GM23338 (cell line): ENCODE data around the gene ZNF532. TPM values are rescaled to one million over a fixed set of nuclear protein-coding genes. Genes with fewer than 3 reads are reported as not detected.

ENCODE experiments used
- ATAC-seq: fragments of 200-7000 bp; cut with Tn5 transposase; 3 replicates; pipeline ENCODE4 v1.9.1; 2020
- DNase-seq: peaks from one replicate; pipeline ENCODE4 v3.0.0-alpha.2; 2015; ENCODE audit warnings: low spot score
- H2AFZ ChIP-seq: fragments of 200-600 bp; sonication (generic); 2 replicates; pipeline ENCODE4 v1.8.0; 2016; ENCODE audit warnings: antibody characterized with exemption, mild to moderate bottlenecking, moderate library complexity
- H3F3A ChIP-seq: fragments of 200-600 bp; sonication (generic); replicated peaks from 2 replicates; pipeline ENCODE4 v1.8.0; 2017; ENCODE audit warnings: antibody characterized with exemption, mixed run types, low read depth
- H3K27ac ChIP-seq: fragments of 200-600 bp; sonication (generic); 2 replicates; pipeline ENCODE4 v1.6.1; 2016; ENCODE audit warnings: low read depth
- H3K27me3 ChIP-seq: fragments of 200-600 bp; sonication (generic); 2 replicates; pipeline ENCODE4 v1.8.0; 2016; ENCODE audit warnings: mild to moderate bottlenecking, mixed run types, moderate library complexity; ENCODE audit not compliant: insufficient read depth
- H3K36me3 ChIP-seq: fragments of 200-600 bp; sonication (generic); 2 replicates; pipeline ENCODE4 v1.8.0; 2016; ENCODE audit warnings: mild to moderate bottlenecking; ENCODE audit not compliant: insufficient read depth
- H3K4me1 ChIP-seq: fragments of 200-600 bp; sonication (generic); 2 replicates; pipeline ENCODE4 v1.8.0; 2016; ENCODE audit warnings: mild to moderate bottlenecking, moderate library complexity; ENCODE audit not compliant: insufficient read depth
- H3K4me2 ChIP-seq: fragments of 200-600 bp; sonication (generic); 2 replicates; pipeline ENCODE4 v1.7.1; 2017; ENCODE audit warnings: mixed run types
- H3K4me3 ChIP-seq: fragments of 200-600 bp; sonication (generic); 2 replicates; pipeline ENCODE4 v1.6.1; 2016; ENCODE audit warnings: mixed run types
- H3K79me2 ChIP-seq: fragments of 200-600 bp; sonication (generic); replicated peaks from 2 replicates; pipeline ENCODE4 v1.8.0; 2017; ENCODE audit warnings: mild to moderate bottlenecking; ENCODE audit not compliant: insufficient read depth
- H3K9me2 ChIP-seq: fragments of 200-600 bp; sonication (generic); 2 replicates; pipeline ENCODE4 v1.8.0; 2017; ENCODE audit not compliant: insufficient read depth
- H4K20me1 ChIP-seq: fragments of 200-600 bp; sonication (generic); replicated peaks from 2 replicates; pipeline ENCODE4 v1.8.0; 2017; ENCODE audit warnings: mild to moderate bottlenecking; ENCODE audit not compliant: insufficient read depth
- H3K27ac Mint-ChIP-seq: 2 replicates; pipeline ENCODE4 v1.8.0; 2020; ENCODE audit warnings: inconsistent platforms, mild to moderate bottlenecking, moderate library complexity, mixed read lengths
- H3K27me3 Mint-ChIP-seq: 3 replicates; pipeline ENCODE4 v1.8.0; 2022; ENCODE audit warnings: low read depth, mild to moderate bottlenecking, moderate library complexity, mixed read lengths, inconsistent platforms; ENCODE audit not compliant: insufficient read depth, poor library complexity
- H3K36me3 Mint-ChIP-seq: 3 replicates; pipeline ENCODE4 v1.8.0; 2021; ENCODE audit warnings: low read depth, mild to moderate bottlenecking, inconsistent platforms, moderate library complexity, mixed read lengths
- H3K4me1 Mint-ChIP-seq: 3 replicates; pipeline ENCODE4 v1.8.0; 2020; ENCODE audit warnings: mild to moderate bottlenecking, inconsistent platforms, mixed read lengths
- H3K4me3 Mint-ChIP-seq: 3 replicates; pipeline ENCODE4 v1.8.0; 2021; ENCODE audit warnings: moderate library complexity, mild to moderate bottlenecking, inconsistent platforms, mixed read lengths
- H3K9me3 Mint-ChIP-seq: 3 replicates; pipeline ENCODE4 v1.8.0; 2020; ENCODE audit warnings: moderate library complexity, mild to moderate bottlenecking, inconsistent platforms, mixed read lengths
- CREB1 ChIP-seq: fragments of 250-450 bp; sonication (Bioruptor Pico); IDR thresholded peaks from 2 replicates; pipeline ENCODE4 v1.5.0; 2020; ENCODE audit warnings: low read depth, mild to moderate bottlenecking, moderate library complexity
- CTCF ChIP-seq, 2 experiments: fragments of 200-600 bp in 1 of 2; sonication (generic) in 1 of 2; conservative IDR thresholded peaks; 2 replicates each; pipeline versions ENCODE4 v1.5.1 to v1.6.1; 2016 to 2017; ENCODE audit warnings: antibody characterized with exemption in 2 of 2, low read depth in 2 of 2, mild to moderate bottlenecking in 2 of 2, moderate library complexity in 1 of 2
- ETS1 ChIP-seq: IDR thresholded peaks from 2 replicates; pipeline ENCODE4 v1.6.1; 2016; ENCODE audit warnings: antibody characterized with exemption
- EZH2 ChIP-seq: fragments of 200-600 bp; sonication (generic); IDR thresholded peaks from one replicate; pipeline ENCODE4 v1.8.0; 2017; ENCODE audit warnings: antibody characterized with exemption, mild to moderate bottlenecking, low read depth; ENCODE audit not compliant: unreplicated experiment
- EZH2phosphoT487 ChIP-seq: fragments of 200-600 bp; sonication (generic); IDR thresholded peaks from one replicate; pipeline ENCODE4 v1.8.1; 2018; ENCODE audit warnings: antibody characterized with exemption; ENCODE audit not compliant: unreplicated experiment
- JUNB ChIP-seq: IDR thresholded peaks from one replicate; pipeline ENCODE4 v1.6.1; 2016; ENCODE audit warnings: antibody characterized with exemption; ENCODE audit not compliant: unreplicated experiment
- NANOG ChIP-seq: IDR thresholded peaks from 2 replicates; pipeline ENCODE4 v1.6.1; 2016; ENCODE audit warnings: antibody characterized with exemption, borderline replicate concordance
- POLR2AphosphoS5 ChIP-seq: IDR thresholded peaks from 2 replicates; pipeline ENCODE4 v1.6.1; 2016; ENCODE audit warnings: antibody characterized with exemption, low read depth
- REST ChIP-seq: IDR thresholded peaks from one replicate; pipeline ENCODE4 v1.6.1; 2018; ENCODE audit warnings: antibody characterized with exemption; ENCODE audit not compliant: unreplicated experiment
- STAT1 ChIP-seq: IDR thresholded peaks from one replicate; pipeline ENCODE4 v1.6.1; 2016; ENCODE audit warnings: antibody characterized with exemption; ENCODE audit not compliant: unreplicated experiment
- ZNF114 ChIP-seq: fragments of 250-450 bp; sonication (Bioruptor Pico); IDR thresholded peaks from 2 replicates; pipeline ENCODE4 v1.5.0; 2020; ENCODE audit warnings: mild to moderate bottlenecking, moderate library complexity
- ZNF331 ChIP-seq: fragments of 250-450 bp; sonication (Bioruptor Pico); IDR thresholded peaks from 2 replicates; pipeline ENCODE4 v1.5.0; 2020; ENCODE audit warnings: low read depth, mild to moderate bottlenecking, moderate library complexity
- ZNF462 ChIP-seq: fragments of 250-450 bp; sonication (Bioruptor Pico); IDR thresholded peaks from 2 replicates; pipeline ENCODE4 v1.5.0; 2020; ENCODE audit warnings: mild to moderate bottlenecking, moderate library complexity
- polyA plus RNA-seq: library from polyadenylated mRNA; unstranded; fragments of >200 nt; fragmentation: Nextera tagmentation; extraction: Ambion mirVana; gene quantifications from 2 replicates; pipeline ENCODE4 v1.2.1, GENCODE V29; 2016
- total RNA-seq: library from RNA; depleted of rRNA; stranded (reverse); fragments of >200 nt; shearing (Covaris generic); gene quantifications from 2 replicates; pipeline ENCODE4 v1.2.3, GENCODE V29; 2014

ZNF532 gene
- total and polyA plus RNA-seq, 2 experiments from 2014 or later: 51.5 to 225 TPM

GRCh38 chr18:59033974-59034373 is 169.3 kb downstream of the ZNF532 start (continued):
- TF ChIP-seq NANOG (no peak), CREB1 (no peak), POLR2AphosphoS5 (no peak), EZH2 (no peak)

GRCh38 chr18:59035591-59035990 is 170.9 kb downstream of the ZNF532 start:
- TF ChIP-seq ETS1 (no peak), EZH2phosphoT487 (no peak), ZNF331 (CRISPR knock-in tag) (no peak), JUNB (no peak), ZNF114 (CRISPR knock-in tag) (no peak), POLR2AphosphoS5 (no peak), NANOG (no peak), REST (no peak), CTCF (conservative IDR thresholded peaks at IDR 0.05; ENCODE audit: low read depth in 2 of 2) (no peak), ZNF462 (CRISPR knock-in tag) (no peak), EZH2 (no peak), STAT1 (no peak), CREB1 (no peak)
- H3K27ac Mint-ChIP-seq: no peak overlapping the region

More at GRCh38 chr18:59035591-59035990, 170.9 kb downstream of the ZNF532 start:
- no peak for DNase-seq
- Histone ChIP-seq H3K27me3 (no peaks in the 10 kb centered on the region), H3K36me3 (no peaks in the 10 kb centered on the region), H3F3A (no peaks in the 10 kb centered on the region), H2AFZ (no peak overlapping the region), H3K4me3 (no peak overlapping the region), H3K79me2 (no peaks in the 10 kb centered on the region), H3K9me2 (no peaks in the 10 kb centered on the region), H3K27ac (no peak overlapping the region), H3K4me1 (0 out of 2 replicates have a peak, but pooled peaks cover 6% of the 10 kb centered on the region), H3K4me2 (no peak overlapping the region), H4K20me1 (no peaks in the 10 kb centered on the region)
- no peaks in the 10 kb centered on the region for H3K9me3 Mint-ChIP-seq
- ATAC-seq: no peak
- H3K36me3 Mint-ChIP-seq: no peaks in the 10 kb centered on the region
- H3K27me3 Mint-ChIP-seq: no peaks in the 10 kb centered on the region
- no peak overlapping the region for H3K4me3 Mint-ChIP-seq
- no peaks in the 10 kb centered on the region for H3K4me1 Mint-ChIP-seq
